ENCODE measurements around the gene TEX264.

DNA sequence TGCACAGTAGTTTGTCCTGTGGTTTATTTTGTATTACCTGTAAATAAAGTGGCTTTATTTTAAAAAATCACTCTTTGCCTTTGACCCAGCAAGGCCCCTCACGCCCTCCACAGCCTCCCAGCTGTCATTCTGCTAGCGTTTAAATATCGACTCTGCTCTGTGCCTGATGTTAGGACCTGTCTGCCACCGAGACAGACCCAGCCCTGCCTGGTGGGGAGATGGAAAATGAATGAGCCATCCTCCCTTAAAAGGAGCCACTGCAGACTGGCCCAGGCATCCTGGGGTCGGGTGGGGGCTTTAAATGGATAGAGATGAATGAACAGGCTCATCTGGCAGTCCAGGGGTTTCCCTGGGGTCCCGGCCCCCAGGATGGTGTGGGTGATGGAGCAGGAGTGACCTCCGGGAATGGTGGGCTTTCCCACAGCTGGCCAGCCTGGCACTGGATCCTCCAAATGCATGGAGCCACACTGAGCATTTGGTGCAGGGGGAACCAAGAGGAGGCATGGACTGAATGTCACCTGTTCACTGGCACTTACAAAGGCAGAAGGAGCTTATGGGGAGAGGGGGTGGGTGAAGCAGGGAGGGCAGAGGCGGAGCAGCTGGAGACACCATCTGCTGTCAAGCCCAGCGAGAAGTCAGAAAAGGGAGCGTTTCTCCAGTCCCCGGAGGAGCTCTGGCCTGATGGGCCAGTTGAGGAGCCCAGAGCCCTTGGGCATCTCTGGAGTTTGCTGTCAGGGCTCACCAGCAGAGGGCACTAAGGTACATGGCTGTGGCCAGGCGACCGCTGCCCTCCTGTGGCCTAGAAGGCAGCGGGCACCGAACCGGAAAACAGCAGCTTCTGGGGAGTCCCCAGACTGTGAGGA, 47.7 kb downstream of the TEX264 start:
- TF ChIP-seq EP300 (IDR thresholded peaks at IDR 0.05): no peak
- TF ChIP-seq CTCF (IDR thresholded peaks at IDR 0.05): peak; percentile 49 to 55 (median 52)
